Muscle layer of colon (tissue), 2 donors: ENCODE measurements around the gene SMIM35.

Source experiments
- H3K27ac ChIP-seq: one replicate; pipeline ENCODE4 v1.7.0; 2013; ENCODE audit warnings: low read depth, mild to moderate bottlenecking, low read length, moderate library complexity
- H3K27me3 ChIP-seq, 2 donors: one replicate each; pipeline ENCODE4 v1.7.0; 2013; ENCODE audit warnings: low read length in 2 of 2, mild to moderate bottlenecking in 2 of 2; ENCODE audit not compliant: insufficient read depth in 2 of 2, control insufficient read depth in 1 of 2
- H3K36me3 ChIP-seq: one replicate; pipeline ENCODE4 v1.7.0; 2013; ENCODE audit warnings: mild to moderate bottlenecking, low read length; ENCODE audit not compliant: insufficient read depth
- H3K4me1 ChIP-seq: one replicate; pipeline ENCODE4 v1.7.0; 2013; ENCODE audit warnings: mild to moderate bottlenecking, low read length; ENCODE audit not compliant: insufficient read depth
- H3K4me3 ChIP-seq, 2 donors: one replicate each; pipeline ENCODE4 v1.7.0; 2013; ENCODE audit warnings: low read length in 2 of 2, low read depth in 1 of 2, mild to moderate bottlenecking in 1 of 2, moderate library complexity in 1 of 2
- H3K9ac ChIP-seq: one replicate; pipeline ENCODE4 v1.7.0; 2013; ENCODE audit warnings: low read length
- H3K9me3 ChIP-seq: one replicate; pipeline ENCODE4 v1.7.0; 2013; ENCODE audit warnings: mild to moderate bottlenecking, low read length
- donor health status: abdominal sarcoma.
- donor health status: Adenocarcinoma of cecum.

SMIM35 gene

GRCh38 chr11:118051611-118052461 lies 34.9 kb downstream of the SMIM35 start:
- H3K27me3 ChIP-seq, result no peaks in the 10 kb centered on the region
- no peaks in the 10 kb centered on the region for H3K9me3 ChIP-seq
- H3K4me3 ChIP-seq, result no peak overlapping the region
- H3K4me1 ChIP-seq, result no peaks in the 10 kb centered on the region
- no peak overlapping the region for H3K9ac ChIP-seq
- no peaks in the 10 kb centered on the region for H3K36me3 ChIP-seq
- H3K27ac ChIP-seq, result no peak overlapping the region

GRCh38 chr11:118051136-118051610 lies 35.6 kb downstream of the SMIM35 start:
- no peaks in the 10 kb centered on the region for H3K36me3 ChIP-seq
- no peaks in the 10 kb centered on the region for H3K9me3 ChIP-seq
- no peaks in the 10 kb centered on the region for H3K4me1 ChIP-seq
- no peak overlapping the region for H3K9ac ChIP-seq
- H3K27ac ChIP-seq, result no peak overlapping the region
- no peak overlapping the region for H3K4me3 ChIP-seq
- no peaks in the 10 kb centered on the region for H3K27me3 ChIP-seq

- H3K27me3 ChIP-seq, result no peaks in the 10 kb centered on the region
- no peaks in the 10 kb centered on the region for H3K4me1 ChIP-seq
- no peak overlapping the region for H3K27ac ChIP-seq
- no peak overlapping the region for H3K4me3 ChIP-seq
- no peaks in the 10 kb centered on the region for H3K9me3 ChIP-seq
- H3K36me3 ChIP-seq, result no peaks in the 10 kb centered on the region
- no peak overlapping the region for H3K9ac ChIP-seq
These were observed 36.4 kb downstream of the SMIM35 start for GRCh38 chr11:118050208-118050891.

- H3K27ac ChIP-seq, result no peak overlapping the region
- no peaks in the 10 kb centered on the region for H3K9me3 ChIP-seq
- H3K4me1 ChIP-seq, result no peaks in the 10 kb centered on the region
- no peak overlapping the region for H3K9ac ChIP-seq
- H3K4me3 ChIP-seq, result no peak overlapping the region
- H3K36me3 ChIP-seq, result no peaks in the 10 kb centered on the region
- no peaks in the 10 kb centered on the region for H3K27me3 ChIP-seq
These were observed 37.0 kb downstream of the SMIM35 start for GRCh38 chr11:118049771-118050170.

GRCh38 chr11:118048472-118049370 lies 38.0 kb downstream of the SMIM35 start:
- Histone ChIP-seq H3K4me1 (no peaks in the 10 kb centered on the region), H3K9me3 (no peaks in the 10 kb centered on the region), H3K27ac (no peak overlapping the region), H3K27me3 (no peaks in the 10 kb centered on the region), H3K4me3 (no peak overlapping the region), H3K9ac (no peak overlapping the region), H3K36me3 (no peaks in the 10 kb centered on the region)

GRCh38 chr11:118047749-118048148 lies 39.0 kb downstream of the SMIM35 start:
- Histone ChIP-seq H3K27ac (no peak overlapping the region), H3K4me3 (no peak overlapping the region), H3K9me3 (no peaks in the 10 kb centered on the region), H3K4me1 (no peaks in the 10 kb centered on the region), H3K27me3 (no peaks in the 10 kb centered on the region), H3K36me3 (no peaks in the 10 kb centered on the region), H3K9ac (no peak overlapping the region)

GRCh38 chr11:118046964-118047700 lies 39.6 kb downstream of the SMIM35 start:
- H3K27me3 ChIP-seq, result no peaks in the 10 kb centered on the region
- no peak overlapping the region for H3K27ac ChIP-seq
- H3K9me3 ChIP-seq, result no peaks in the 10 kb centered on the region
- H3K4me1 ChIP-seq, result no peaks in the 10 kb centered on the region
- no peaks in the 10 kb centered on the region for H3K36me3 ChIP-seq
- no peak overlapping the region for H3K4me3 ChIP-seq
- H3K9ac ChIP-seq, result no peak overlapping the region

GRCh38 chr11:118046051-118046963 lies 40.5 kb downstream of the SMIM35 start:
- Histone ChIP-seq H3K9ac (no peak overlapping the region), H3K4me3 (no peak overlapping the region), H3K9me3 (no peaks in the 10 kb centered on the region), H3K27ac (no peak overlapping the region), H3K36me3 (no peaks in the 10 kb centered on the region), H3K27me3 (no peaks in the 10 kb centered on the region), H3K4me1 (no peaks in the 10 kb centered on the region)

- Histone ChIP-seq H3K4me1 (no peaks in the 10 kb centered on the region), H3K9me3 (no peaks in the 10 kb centered on the region), H3K9ac (no peak overlapping the region), H3K27me3 (no peaks in the 10 kb centered on the region), H3K27ac (no peak overlapping the region), H3K36me3 (no peaks in the 10 kb centered on the region), H3K4me3 (no peak overlapping the region)
These were observed 41.6 kb downstream of the SMIM35 start for GRCh38 chr11:118045191-118045590.

- H3K9ac ChIP-seq, result no peak overlapping the region
These were observed 44.0 kb downstream of the SMIM35 start for GRCh38 chr11:118042796-118043195.

More at GRCh38 chr11:118042796-118043195, 44.0 kb downstream of the SMIM35 start:
- no peaks in the 10 kb centered on the region for H3K4me1 ChIP-seq
- H3K4me3 ChIP-seq, result no peak overlapping the region
- H3K9me3 ChIP-seq, result no peaks in the 10 kb centered on the region
- no peaks in the 10 kb centered on the region for H3K27me3 ChIP-seq
- no peak overlapping the region for H3K27ac ChIP-seq
- H3K36me3 ChIP-seq, result no peaks in the 10 kb centered on the region
